ENCODE results near the gene MAPK1.
"Not testable (repeated sequence)": the region's sequence is repeated elsewhere in the genome, so short reads cannot be mapped to it uniquely, and the experiment has no call there.

The MAPK1 gene

GRCh38 chr22:21902296-21903087, 35.0 kb upstream of the MAPK1 start:
- no peak overlapping the region for H3K4me3 ChIP-seq (ENCODE audit: low read length)
- H3K9ac ChIP-seq (ENCODE audit: low read depth, low read length) = no peak overlapping the region
- H3K4me1 ChIP-seq (ENCODE audit: control insufficient read depth, insufficient read depth, low read length) = no peaks in the 10 kb centered on the region
- no peaks in the 10 kb centered on the region for H3K36me3 ChIP-seq (ENCODE audit: insufficient read depth, low read length)
- no peak overlapping the region for H3K4me2 ChIP-seq (ENCODE audit: low read length)
- no peaks in the 10 kb centered on the region for H3K9me3 ChIP-seq (replicated peaks; ENCODE audit: low read length)
- no peaks in the 10 kb centered on the region for H3K27me3 ChIP-seq (ENCODE audit: control insufficient read depth, insufficient read depth, low read length)

- no peaks in the 10 kb centered on the region for H3K4me1 ChIP-seq (ENCODE audit: control insufficient read depth, insufficient read depth, low read length)
- H3K4me3 ChIP-seq (ENCODE audit: low read length) = no peak overlapping the region
- no peaks in the 10 kb centered on the region for H3K27me3 ChIP-seq (ENCODE audit: control insufficient read depth, insufficient read depth, low read length)
- no peaks in the 10 kb centered on the region for H3K9me3 ChIP-seq (replicated peaks; ENCODE audit: low read length)
- no peak overlapping the region for H3K9ac ChIP-seq (ENCODE audit: low read depth, low read length)
- H3K36me3 ChIP-seq (ENCODE audit: insufficient read depth, low read length) = no peaks in the 10 kb centered on the region
- no peak overlapping the region for H3K4me2 ChIP-seq (ENCODE audit: low read length)
These were observed 31.0 kb upstream of the MAPK1 start for GRCh38 chr22:21898354-21898896.

GRCh38 chr22:21896951-21897513, 29.6 kb upstream of the MAPK1 start:
- H3K4me2 ChIP-seq (ENCODE audit: low read length) = no peak overlapping the region

GRCh38 chr22:21896275-21896674, 28.8 kb upstream of the MAPK1 start:
- H3K9me3 ChIP-seq (replicated peaks; ENCODE audit: low read length); H3K27me3 ChIP-seq (ENCODE audit: control insufficient read depth, insufficient read depth, low read length); H3K4me1 ChIP-seq (ENCODE audit: control insufficient read depth, insufficient read depth, low read length); H3K4me2 ChIP-seq (ENCODE audit: low read length); H3K36me3 ChIP-seq (ENCODE audit: insufficient read depth, low read length); H3K4me3 ChIP-seq (ENCODE audit: low read length); H3K9ac ChIP-seq (ENCODE audit: low read depth, low read length): not testable (repeated sequence)

More at GRCh38 chr22:21896951-21897513, 29.6 kb upstream of the MAPK1 start:
- Histone ChIP-seq H3K27me3 (ENCODE audit: control insufficient read depth, insufficient read depth, low read length) (no peaks in the 10 kb centered on the region), H3K9me3 (replicated peaks; ENCODE audit: low read length) (no peaks in the 10 kb centered on the region), H3K36me3 (ENCODE audit: insufficient read depth, low read length) (no peaks in the 10 kb centered on the region), H3K4me3 (ENCODE audit: low read length) (no peak overlapping the region), H3K4me1 (ENCODE audit: control insufficient read depth, insufficient read depth, low read length) (no peaks in the 10 kb centered on the region), H3K9ac (ENCODE audit: low read depth, low read length) (no peak overlapping the region)

GRCh38 chr22:21894799-21895198, 27.4 kb upstream of the MAPK1 start:
- Histone ChIP-seq H3K4me3 (ENCODE audit: low read length) (no peak overlapping the region), H3K27me3 (ENCODE audit: control insufficient read depth, insufficient read depth, low read length) (no peaks in the 10 kb centered on the region), H3K4me1 (ENCODE audit: control insufficient read depth, insufficient read depth, low read length) (no peaks in the 10 kb centered on the region), H3K9me3 (replicated peaks; ENCODE audit: low read length) (no peaks in the 10 kb centered on the region), H3K36me3 (ENCODE audit: insufficient read depth, low read length) (no peaks in the 10 kb centered on the region), H3K4me2 (ENCODE audit: low read length) (no peak overlapping the region), H3K9ac (ENCODE audit: low read depth, low read length) (no peak overlapping the region)

DNA sequence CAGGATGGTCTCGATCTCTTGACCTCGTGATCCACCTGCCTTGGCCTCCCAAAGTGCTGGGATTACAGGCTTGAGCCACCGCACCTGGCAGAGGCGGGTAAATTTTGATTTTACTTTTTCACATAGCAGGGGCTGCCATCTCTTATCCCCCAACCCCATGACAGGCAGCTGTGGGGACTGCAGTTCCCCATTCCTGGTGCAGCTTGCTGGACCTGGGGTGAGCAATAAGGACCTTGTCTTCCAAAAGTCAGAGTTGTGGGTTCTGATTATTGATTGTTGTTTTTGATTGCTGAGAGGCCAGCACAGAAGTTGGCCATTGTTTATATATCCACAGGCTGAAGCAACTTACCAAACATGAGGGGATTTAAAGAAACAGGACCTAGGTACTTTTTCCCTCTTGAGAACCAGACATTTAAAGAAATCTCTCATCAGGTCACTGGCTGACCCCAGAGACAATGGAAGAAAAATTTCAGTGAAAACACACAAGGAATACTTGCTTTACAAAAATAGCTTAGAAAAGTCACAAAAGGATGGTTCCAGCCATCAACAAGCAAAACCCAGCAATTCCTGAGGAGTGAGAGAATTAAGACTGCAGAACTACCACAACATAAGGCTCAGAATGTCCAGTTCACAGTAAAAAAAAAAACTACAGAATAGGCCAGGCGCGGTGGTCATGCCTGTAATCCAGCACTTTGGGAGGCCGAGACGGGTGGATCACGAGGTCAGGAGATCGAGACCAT, 22.0 kb upstream of the MAPK1 start:
- no peak overlapping the region for H3K4me3 ChIP-seq (ENCODE audit: low read length)
- H3K36me3 ChIP-seq (ENCODE audit: insufficient read depth, low read length) = no peaks in the 10 kb centered on the region
- no peak overlapping the region for H3K4me2 ChIP-seq (ENCODE audit: low read length)
- no peaks in the 10 kb centered on the region for H3K27me3 ChIP-seq (ENCODE audit: control insufficient read depth, insufficient read depth, low read length)
- H3K4me1 ChIP-seq (ENCODE audit: control insufficient read depth, insufficient read depth, low read length) = no peaks in the 10 kb centered on the region
- H3K9ac ChIP-seq (ENCODE audit: low read depth, low read length) = no peak overlapping the region
- no peaks in the 10 kb centered on the region for H3K9me3 ChIP-seq (replicated peaks; ENCODE audit: low read length)

- Histone ChIP-seq H3K9ac (ENCODE audit: low read depth, low read length) (no peak overlapping the region), H3K9me3 (replicated peaks; ENCODE audit: low read length) (no peaks in the 10 kb centered on the region), H3K36me3 (ENCODE audit: insufficient read depth, low read length) (no peaks in the 10 kb centered on the region), H3K4me1 (ENCODE audit: control insufficient read depth, insufficient read depth, low read length) (no peaks in the 10 kb centered on the region), H3K4me3 (ENCODE audit: low read length) (no peak overlapping the region), H3K4me2 (ENCODE audit: low read length) (no peak overlapping the region), H3K27me3 (ENCODE audit: control insufficient read depth, insufficient read depth, low read length) (no peaks in the 10 kb centered on the region)
These were observed 20.4 kb upstream of the MAPK1 start for GRCh38 chr22:21887841-21888240.

DNA sequence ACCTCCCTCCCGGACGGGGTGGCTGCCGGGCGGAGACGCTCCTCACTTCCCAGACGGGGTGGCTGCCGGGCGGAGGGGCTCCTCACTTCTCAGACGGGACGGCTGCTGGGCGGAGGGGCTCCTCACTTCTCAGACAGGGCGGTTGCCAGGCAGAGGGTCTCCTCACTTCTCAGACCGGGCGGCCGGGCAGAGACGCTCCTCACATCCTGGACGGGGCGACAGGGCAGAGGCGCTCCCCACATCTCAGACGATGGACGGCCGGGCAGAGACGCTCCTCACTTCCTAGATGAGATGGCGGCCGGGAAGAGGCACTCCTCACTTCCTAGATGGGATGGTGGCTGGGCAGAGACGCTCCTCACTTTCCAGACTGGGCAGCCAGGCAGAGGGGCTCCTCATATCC, 16.5 kb upstream of the MAPK1 start:
- H3K27me3 ChIP-seq (ENCODE audit: control insufficient read depth, insufficient read depth, low read length); H3K36me3 ChIP-seq (ENCODE audit: insufficient read depth, low read length); H3K4me2 ChIP-seq (ENCODE audit: low read length); H3K4me3 ChIP-seq (ENCODE audit: low read length); H3K9me3 ChIP-seq (replicated peaks; ENCODE audit: low read length); H3K4me1 ChIP-seq (ENCODE audit: control insufficient read depth, insufficient read depth, low read length); H3K9ac ChIP-seq (ENCODE audit: low read depth, low read length): not testable (repeated sequence)

DNA sequence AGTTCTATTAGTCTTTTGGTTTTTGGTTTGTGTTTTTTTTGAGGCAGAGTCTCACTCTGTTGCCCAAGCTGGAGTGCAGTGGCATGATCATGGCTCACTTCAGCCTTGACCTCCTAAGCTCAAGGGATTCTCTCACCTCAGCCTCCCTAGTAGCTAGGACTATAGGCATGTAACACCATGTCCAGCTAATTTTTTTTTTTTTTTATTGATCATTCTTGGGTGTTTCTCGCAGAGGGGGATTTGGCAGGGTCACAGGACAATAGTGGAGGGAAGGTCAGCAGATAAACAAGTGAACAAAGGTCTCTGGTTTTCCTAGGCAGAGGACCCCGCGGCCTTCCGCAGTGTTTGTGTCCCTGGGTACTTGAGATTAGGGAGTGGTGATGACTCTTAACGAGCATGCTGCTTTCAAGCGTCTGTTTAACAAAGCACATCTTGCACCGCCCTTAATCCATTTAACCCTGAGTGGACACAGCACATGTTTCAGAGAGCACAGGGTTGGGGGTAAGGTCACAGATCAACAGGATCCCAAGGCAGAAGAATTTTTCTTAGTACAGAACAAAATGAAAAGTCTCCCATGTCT, 15.4 kb upstream of the MAPK1 start:
- H3K9ac ChIP-seq (ENCODE audit: low read depth, low read length); H3K4me1 ChIP-seq (ENCODE audit: control insufficient read depth, insufficient read depth, low read length); H3K36me3 ChIP-seq (ENCODE audit: insufficient read depth, low read length); H3K27me3 ChIP-seq (ENCODE audit: control insufficient read depth, insufficient read depth, low read length); H3K4me2 ChIP-seq (ENCODE audit: low read length); H3K9me3 ChIP-seq (replicated peaks; ENCODE audit: low read length); H3K4me3 ChIP-seq (ENCODE audit: low read length): not testable (repeated sequence)

DNA sequence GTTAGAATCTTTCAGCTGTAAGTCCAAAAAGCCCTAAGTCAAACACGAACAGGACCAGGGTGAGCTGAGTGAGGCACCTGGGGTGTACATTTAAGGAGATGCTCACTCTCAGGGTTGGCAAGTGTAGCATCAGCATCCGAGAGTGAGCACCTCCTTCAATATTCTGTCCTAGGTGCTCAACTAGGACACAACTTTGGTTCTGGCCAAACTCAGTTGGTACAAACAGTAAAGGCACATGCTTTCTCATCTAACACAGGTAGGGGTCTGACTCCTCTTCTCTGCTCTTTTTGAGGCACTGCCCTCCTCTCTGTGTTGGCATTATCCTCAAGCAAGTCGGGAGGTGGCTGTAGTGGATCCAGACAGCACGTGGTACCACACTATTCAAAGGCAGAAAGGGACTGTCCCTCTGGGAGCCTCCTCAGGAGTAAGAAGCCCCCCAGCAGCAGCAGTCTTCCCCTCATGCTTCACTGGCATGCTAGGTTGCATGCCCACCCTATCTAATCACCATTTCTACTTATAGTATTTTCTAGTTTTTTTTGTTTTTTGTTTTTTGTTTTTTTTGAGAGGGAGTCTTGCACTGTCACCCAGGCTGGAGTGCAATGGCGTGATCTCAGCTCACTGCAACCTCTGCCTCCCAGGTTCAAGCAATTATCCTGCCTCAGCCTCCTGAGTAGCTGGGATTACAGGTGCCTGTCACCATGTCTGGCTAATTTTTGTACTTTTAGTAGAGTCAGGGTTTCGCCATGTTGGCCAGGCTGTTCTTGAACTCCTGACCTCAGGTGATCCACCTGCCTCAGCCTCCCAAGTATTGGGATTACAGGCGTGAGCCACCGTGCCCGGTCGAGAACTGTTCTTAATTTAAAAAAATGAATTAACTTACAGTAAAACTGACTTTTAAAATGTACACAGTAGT, 14.7 kb upstream of the MAPK1 start:
- Histone ChIP-seq H3K4me1 (ENCODE audit: control insufficient read depth, insufficient read depth, low read length) (no peaks in the 10 kb centered on the region), H3K4me2 (ENCODE audit: low read length) (no peak overlapping the region), H3K36me3 (ENCODE audit: insufficient read depth, low read length) (no peaks in the 10 kb centered on the region), H3K9me3 (replicated peaks; ENCODE audit: low read length) (no peaks in the 10 kb centered on the region), H3K4me3 (ENCODE audit: low read length) (no peak overlapping the region), H3K27me3 (ENCODE audit: control insufficient read depth, insufficient read depth, low read length) (peaks cover 7% of the 10 kb centered on the region), H3K9ac (ENCODE audit: low read depth, low read length) (no peak overlapping the region)
